IMR-90 (cell line): ENCODE measurements around the gene WBP1L. TPM values are rescaled to one million over a fixed set of nuclear protein-coding genes. Genes with fewer than 3 reads are reported as not detected.

Experiments used
- ATAC-seq: fragments of 200-7000 bp; cut with Tn5 transposase; 2 replicates; pipeline ENCODE4 v1.9.1; 2020; ENCODE audit warnings: low read depth, mild to moderate bottlenecking, moderate library complexity
- BruUV-seq: library from RNA; stranded (reverse); fragments of 400-500 nt; replicated peaks from 2 replicates; lab custom pipeline; 2021; lab: Mats Ljungman, UMichigan
- CTCF ChIA-PET: fragments of 300-600 bp; formaldehyde crosslinking; extraction: SDS; loops from one replicate; lab custom pipeline; 2021; ENCODE audit warnings: antibody characterized with exemption; lab: Yijun Ruan, JAX
- POLR2A ChIA-PET: fragments of 300-600 bp; sonication (Branson Sonifier 250); formaldehyde crosslinking; loops from one replicate; lab custom pipeline; 2022; ENCODE audit warnings: antibody characterized with exemption; ENCODE audit not compliant: unreplicated experiment; lab: Charles Lee
- DNase-seq: peaks from one replicate; pipeline ENCODE4 v3.0.0; 2013
- H2AFZ ChIP-seq: replicated peaks from 2 replicates; pipeline ENCODE3; 2013; ENCODE audit warnings: low read length, mild to moderate bottlenecking; ENCODE audit not compliant: poor library complexity
- H2AK5ac ChIP-seq: 2 replicates; pipeline ENCODE4 v1.6.1; 2013; ENCODE audit warnings: low read depth, low read length, inconsistent platforms
- H2AK9ac ChIP-seq: replicated peaks from 2 replicates; pipeline ENCODE3; 2013; ENCODE audit warnings: mild to moderate bottlenecking, low read depth, low read length, moderate library complexity; ENCODE audit not compliant: poor library complexity
- H2BK120ac ChIP-seq: 2 replicates; pipeline ENCODE4 v1.6.1; 2013; ENCODE audit warnings: low read depth, low read length, inconsistent platforms
- H2BK15ac ChIP-seq: 3 replicates; pipeline ENCODE4 v1.6.1; 2013; ENCODE audit warnings: low read depth, low read length, inconsistent platforms
- H2BK20ac ChIP-seq: 2 replicates; pipeline ENCODE4 v1.6.1; 2013; ENCODE audit warnings: low read depth, mild to moderate bottlenecking, inconsistent platforms, low read length, moderate library complexity
- H2BK5ac ChIP-seq: 2 replicates; pipeline ENCODE4 v1.6.1; 2013; ENCODE audit warnings: mild to moderate bottlenecking, low read depth, low read length, inconsistent platforms; ENCODE audit not compliant: poor library complexity, severe bottlenecking
- H3K14ac ChIP-seq: replicated peaks from 2 replicates; pipeline ENCODE4 v1.6.1; 2013; ENCODE audit warnings: low read depth, low read length, inconsistent platforms
- H3K18ac ChIP-seq: 2 replicates; pipeline ENCODE4 v1.6.1; 2013; ENCODE audit warnings: low read depth, low read length, control low read depth
- H3K23ac ChIP-seq: 2 replicates; pipeline ENCODE4 v1.6.1; 2013; ENCODE audit warnings: low read depth, low read length, inconsistent platforms
- H3K27ac ChIP-seq: 2 replicates; pipeline ENCODE4 v1.5.1; 2013; ENCODE audit warnings: mild to moderate bottlenecking, control low read depth, low read length; ENCODE audit not compliant: insufficient read depth
- H3K27me3 ChIP-seq: 2 replicates; pipeline ENCODE4 v1.6.1; 2013; ENCODE audit warnings: low read length; ENCODE audit not compliant: control insufficient read depth, insufficient read depth
- H3K36me3 ChIP-seq: 2 replicates; pipeline ENCODE4 v1.6.1; 2013; ENCODE audit warnings: low read length, mixed read lengths; ENCODE audit not compliant: control insufficient read depth, insufficient read depth
- H3K4ac ChIP-seq: 2 replicates; pipeline ENCODE4 v1.6.1; 2013; ENCODE audit warnings: low read depth, low read length, inconsistent platforms
- H3K4me1 ChIP-seq: 2 replicates; pipeline ENCODE4 v1.6.1; 2013; ENCODE audit warnings: low read length, mixed read lengths; ENCODE audit not compliant: control insufficient read depth, insufficient read depth
- H3K4me2 ChIP-seq: 2 replicates; pipeline ENCODE4 v1.6.1; 2013; ENCODE audit warnings: low read depth, mild to moderate bottlenecking, control low read depth, low read length, moderate library complexity
- H3K4me3 ChIP-seq: 2 replicates; pipeline ENCODE4 v1.5.1; 2013; ENCODE audit warnings: low read depth, mild to moderate bottlenecking, control low read depth, low read length, moderate library complexity; ENCODE audit not compliant: insufficient read depth
- H3K56ac ChIP-seq: 2 replicates; pipeline ENCODE4 v1.6.1; 2013; ENCODE audit warnings: low read length, inconsistent platforms; ENCODE audit not compliant: insufficient read depth; ENCODE audit errors: extremely low read depth
- H3K79me1 ChIP-seq, 2 experiments: 2 replicates each; pipeline ENCODE4 v1.6.1; 2013; ENCODE audit warnings: low read length in 2 of 2, inconsistent platforms in 1 of 2, low read depth in 1 of 2
- H3K9ac ChIP-seq: 2 replicates; pipeline ENCODE4 v1.6.1; 2013; ENCODE audit warnings: low read depth, low read length, control low read depth
- H3K9me1 ChIP-seq: 2 replicates; pipeline ENCODE4 v1.6.1; 2013; ENCODE audit warnings: low read length, inconsistent platforms; ENCODE audit not compliant: insufficient read depth
- H3K9me3 ChIP-seq: 2 replicates; pipeline ENCODE4 v1.6.1; 2013; ENCODE audit warnings: low read length; ENCODE audit not compliant: control insufficient read depth, insufficient read depth
- H4K20me1 ChIP-seq: 2 replicates; pipeline ENCODE4 v1.6.1; 2013; ENCODE audit warnings: low read length, inconsistent platforms; ENCODE audit not compliant: insufficient read depth
- H4K5ac ChIP-seq: 2 replicates; pipeline ENCODE4 v1.6.1; 2013; ENCODE audit warnings: mild to moderate bottlenecking, low read depth, low read length, control low read depth
- H4K8ac ChIP-seq, 2 experiments: 2 replicates each; pipeline ENCODE4 v1.6.1; 2013; ENCODE audit warnings: low read depth in 2 of 2, low read length in 2 of 2, control low read depth in 1 of 2, inconsistent platforms in 1 of 2
- H4K91ac ChIP-seq: 2 replicates; pipeline ENCODE4 v1.6.1; 2013; ENCODE audit warnings: low read depth, low read length, inconsistent platforms; ENCODE audit not compliant: insufficient read depth
- SMC3 ChIP-seq: fragments of 150-350 bp; IDR thresholded peaks from 2 replicates; pipeline ENCODE4 v1.6.1; 2016; ENCODE audit warnings: low read depth, mild to moderate bottlenecking, antibody characterized with exemption, low read length, moderate library complexity
- WGBS, 2 experiments: methylation state at CpG; one replicate each; pipeline versions ENCODE4 v1.1.5 to v1.1.7; 2013; ENCODE audit warnings: missing lambda C conversion rate in 2 of 2; ENCODE audit not compliant: insufficient read length in 1 of 2; ENCODE audit errors: extremely low coverage in 2 of 2; 5-methylcytosine and 5-hydroxymethylcytosine counted together
- dilution Hi-C: fragments of 300-500 bp; cut with HindIII; formaldehyde crosslinking; loops from one replicate; pipeline ENCODE4 v1.14.3; 2018; ENCODE audit warnings: low sequenced_read_pairs; ENCODE audit not compliant: unreplicated experiment
- in situ Hi-C: fragments of 300-500 bp; cut with MboI; formaldehyde crosslinking; loops from 3 replicates; pipeline ENCODE4 v1.14.3; 2019; ENCODE audit warnings: low sequenced_read_pairs, inconsistent platforms, mixed read lengths
- intact Hi-C: fragments of 100-400 bp; cut with micrococcal nuclease; formaldehyde crosslinking; loops from 2 replicates; pipeline ENCODE4 v1.10.0; 2022
- polyA plus RNA-seq, 3 experiments: library from polyadenylated mRNA; depleted of rRNA; stranded (reverse); fragments of >200 nt; gene quantifications; 2 replicates each; pipeline ENCODE4 v1.2.3, GENCODE V29; 2012; ENCODE audit warnings: low replicate concordance in 1 of 3
- total RNA-seq: library from RNA; depleted of rRNA; stranded (reverse); fragments of >200 nt; gene quantifications from 2 replicates; pipeline ENCODE4 v1.2.3, GENCODE V29; 2012

Gene WBP1L
- total and polyA plus RNA-seq, 2 of the 4 experiments (the other 2 are of a cell fraction): 20.7 to 31.0 TPM

DNA sequence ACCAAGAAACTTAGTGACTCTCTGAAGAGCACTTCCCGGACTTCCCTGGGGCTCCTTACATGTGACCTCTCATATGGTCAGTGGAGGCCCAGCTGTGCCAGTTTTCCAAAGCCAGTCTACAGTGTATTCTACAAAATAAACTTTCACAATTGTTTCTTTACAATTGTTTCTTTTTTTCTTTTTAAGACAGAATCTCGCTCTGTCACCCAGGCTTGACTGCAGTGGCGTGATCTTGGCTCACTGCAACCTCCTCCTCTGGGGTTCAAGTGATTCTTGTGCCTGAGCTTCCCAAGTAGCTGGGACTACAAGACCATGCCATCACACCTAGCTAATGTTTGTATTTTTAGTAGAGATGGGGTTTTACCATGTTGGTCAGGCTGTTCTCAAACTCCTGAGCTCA, 67.6 kb downstream of the WBP1L start:
- intact Hi-C loops: no loop called here
- Histone ChIP-seq H3K4me2 (no peak overlapping the region), H3K23ac (no peak overlapping the region), H3K27ac (no peak overlapping the region), H2BK120ac (no peak overlapping the region), H3K9me1 (peaks cover 22% of the 10 kb centered on the region), H2BK20ac (no peak overlapping the region), H3K9me3 (no peaks in the 10 kb centered on the region), H3K9ac (no peak overlapping the region), H3K14ac (no peak overlapping the region), H2AK5ac (no peak overlapping the region), H3K27me3 (no peaks in the 10 kb centered on the region), H3K4me3 (no peak overlapping the region), H3K4me1 (peaks cover 24% of the 10 kb centered on the region), H2AK9ac (no peak overlapping the region), H3K4ac (no peak overlapping the region), H2BK15ac (no peak overlapping the region), H4K91ac (no peak overlapping the region), H2AFZ (no peak overlapping the region), H4K5ac (no peak overlapping the region), H4K8ac (no peak overlapping the region), H3K79me1 (peaks cover 11 to 31% of the 10 kb centered on the region in 2 experiments), H3K36me3 (peaks cover 45% of the 10 kb centered on the region), H2BK5ac (no peak overlapping the region), H3K56ac (no peak overlapping the region), H4K20me1 (no peaks in the 10 kb centered on the region; the same call in 1 of the 2 replicates), H3K18ac (no peak overlapping the region)
- dilution Hi-C loops: no loop called here
- ChIA-PET CTCF (no interaction called here), POLR2A (no interaction called here)
- ATAC-seq: no peak
- no peak for TF ChIP-seq SMC3
- in situ Hi-C loops: no loop called here
- 100% methylated on average over 1 of the region's 3 CpGs; no CpG with 5 or more reads in 1 of the 2 experiments for WGBS, 2 experiments
- BruUV-seq: no TSS peak
- DNase-seq: no peak
